Chondrocyte (in vitro differentiated cells): ENCODE measurements around the gene MCIDAS. TPM values are rescaled to one million over a fixed set of nuclear protein-coding genes. Genes with fewer than 3 reads are reported as not detected.

Source experiments
- DNase-seq: peaks from one replicate; pipeline ENCODE4 v3.0.0; 2021; ENCODE audit warnings: mixed read lengths, low spot score
- H3K27ac Mint-ChIP-seq: one replicate; pipeline ENCODE4 v1.8.0; 2021; ENCODE audit warnings: mild to moderate bottlenecking, moderate library complexity, mixed read lengths; ENCODE audit not compliant: unreplicated experiment
- H3K27me3 Mint-ChIP-seq: 2 replicates; pipeline ENCODE4 v1.8.0; 2021; ENCODE audit warnings: low read depth, mixed read lengths
- H3K36me3 Mint-ChIP-seq: 2 replicates; pipeline ENCODE4 v1.8.0; 2021; ENCODE audit warnings: low read depth, mixed read lengths
- H3K4me1 Mint-ChIP-seq: 2 replicates; pipeline ENCODE4 v1.8.0; 2021; ENCODE audit warnings: low read depth, mild to moderate bottlenecking, mixed read lengths
- H3K4me3 Mint-ChIP-seq: one replicate; pipeline ENCODE4 v1.8.0; 2021; ENCODE audit warnings: mild to moderate bottlenecking, moderate library complexity, mixed read lengths; ENCODE audit not compliant: unreplicated experiment
- H3K9me3 Mint-ChIP-seq: 2 replicates; pipeline ENCODE4 v1.8.0; 2021; ENCODE audit warnings: low read depth, mixed read lengths
- total RNA-seq: library from RNA; stranded (reverse); gene quantifications from 3 replicates; pipeline ENCODE4 v1.2.1, GENCODE V29; 2021
- TF ChIP-seq, protein P1 (sequence below): fragments of 200-600 bp; sonication (generic); IDR thresholded peaks from 2 replicates; pipeline ENCODE4 v1.5.0; 2021; ENCODE audit warnings: antibody characterized with exemption, mild to moderate bottlenecking, moderate library complexity

Gene MCIDAS
- total RNA-seq, 1 donor from 2014 or later = 0.15 TPM

DNA sequence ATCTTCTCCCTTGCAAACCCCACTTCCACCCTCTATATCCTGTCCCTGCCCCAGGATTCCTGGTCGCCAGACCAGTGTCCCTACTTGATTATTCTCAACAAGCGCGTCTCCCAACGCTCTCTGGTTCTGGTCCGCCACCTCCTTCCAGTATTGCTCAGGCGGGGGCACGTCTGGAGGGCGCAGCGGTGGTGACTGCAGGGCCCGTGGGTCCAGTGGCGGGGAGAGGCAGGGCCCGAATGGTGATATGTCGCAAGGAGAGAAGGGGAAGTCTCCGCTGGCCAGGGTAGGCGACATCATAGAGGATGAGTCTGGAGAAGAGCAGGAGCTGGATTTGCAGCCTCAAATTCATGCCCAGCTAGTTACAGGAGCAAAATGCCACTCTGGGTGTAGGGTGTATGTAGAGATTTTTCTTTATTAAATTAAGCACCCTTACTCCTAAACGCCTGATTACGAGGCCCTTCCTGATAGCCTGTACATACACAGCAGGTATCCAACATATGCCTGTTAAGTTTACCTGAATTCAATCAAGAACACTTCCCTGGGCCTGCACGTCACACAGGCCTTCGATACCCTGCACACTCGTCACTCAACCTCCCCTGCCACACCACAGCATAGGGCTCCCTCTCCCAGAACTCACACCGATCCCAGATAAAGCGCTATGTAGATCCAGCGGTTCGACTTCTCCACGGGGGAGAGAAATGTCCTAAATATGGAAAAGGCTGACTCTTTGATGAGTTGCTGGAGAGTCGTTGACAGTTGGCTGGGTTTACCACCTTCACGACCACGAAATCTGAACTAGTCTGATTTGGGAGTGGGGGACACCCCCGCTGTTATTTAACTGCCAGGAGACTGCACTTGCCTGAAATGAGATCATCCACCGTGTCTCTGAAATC, 4.8 kb downstream of the MCIDAS start:
- TF ChIP-seq, protein P1, sequence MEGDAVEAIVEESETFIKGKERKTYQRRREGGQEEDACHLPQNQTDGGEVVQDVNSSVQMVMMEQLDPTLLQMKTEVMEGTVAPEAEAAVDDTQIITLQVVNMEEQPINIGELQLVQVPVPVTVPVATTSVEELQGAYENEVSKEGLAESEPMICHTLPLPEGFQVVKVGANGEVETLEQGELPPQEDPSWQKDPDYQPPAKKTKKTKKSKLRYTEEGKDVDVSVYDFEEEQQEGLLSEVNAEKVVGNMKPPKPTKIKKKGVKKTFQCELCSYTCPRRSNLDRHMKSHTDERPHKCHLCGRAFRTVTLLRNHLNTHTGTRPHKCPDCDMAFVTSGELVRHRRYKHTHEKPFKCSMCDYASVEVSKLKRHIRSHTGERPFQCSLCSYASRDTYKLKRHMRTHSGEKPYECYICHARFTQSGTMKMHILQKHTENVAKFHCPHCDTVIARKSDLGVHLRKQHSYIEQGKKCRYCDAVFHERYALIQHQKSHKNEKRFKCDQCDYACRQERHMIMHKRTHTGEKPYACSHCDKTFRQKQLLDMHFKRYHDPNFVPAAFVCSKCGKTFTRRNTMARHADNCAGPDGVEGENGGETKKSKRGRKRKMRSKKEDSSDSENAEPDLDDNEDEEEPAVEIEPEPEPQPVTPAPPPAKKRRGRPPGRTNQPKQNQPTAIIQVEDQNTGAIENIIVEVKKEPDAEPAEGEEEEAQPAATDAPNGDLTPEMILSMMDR = no peak
- Mint-ChIP-seq H3K4me3 (no peak overlapping the region), H3K9me3 (no peaks in the 10 kb centered on the region), H3K36me3 (peaks cover 5% of the 10 kb centered on the region), H3K27me3 (peaks cover 78% of the 10 kb centered on the region), H3K4me1 (peaks cover 21% of the 10 kb centered on the region), H3K27ac (no peak overlapping the region)
- DNase-seq = no peak

DNA sequence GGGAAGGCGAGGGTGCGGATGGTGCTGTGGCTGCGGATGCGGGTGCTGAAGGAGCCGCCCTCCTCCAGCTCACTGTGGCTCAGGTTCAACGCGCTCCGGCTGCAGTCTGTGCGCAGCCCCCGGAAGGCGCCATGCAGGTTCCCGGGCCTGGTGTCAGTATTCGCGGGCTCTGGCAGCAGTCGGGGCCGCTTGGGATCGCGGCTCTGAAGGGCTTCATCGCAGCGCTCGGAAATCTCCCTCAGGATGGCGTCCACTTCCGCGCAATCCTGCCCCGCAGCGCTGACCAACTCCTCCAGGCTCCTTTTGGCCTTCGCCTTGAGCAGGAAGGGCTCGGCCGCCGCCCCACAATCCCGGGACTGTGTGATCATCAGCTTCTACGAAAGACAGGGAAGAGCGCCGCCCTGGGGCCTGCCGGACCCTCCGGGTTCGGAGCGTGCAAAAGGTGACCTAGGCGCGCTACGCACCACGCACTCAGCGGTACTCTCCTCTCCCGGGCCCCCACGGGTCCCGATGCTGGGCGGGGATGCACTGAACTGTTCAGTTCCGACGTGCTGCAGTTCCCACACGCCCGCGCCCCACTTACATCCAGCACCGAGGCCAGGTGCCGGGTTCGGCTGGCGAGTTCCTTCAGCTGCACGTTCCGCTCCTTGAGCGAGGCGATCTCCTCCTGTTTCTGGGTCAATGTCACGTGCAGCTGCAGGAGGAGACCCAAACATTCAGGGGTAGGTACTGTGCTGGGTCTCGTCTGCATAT, 6.5 kb downstream of the MCIDAS start:
- DNase-seq = no peak
- Mint-ChIP-seq H3K27ac (no peak overlapping the region), H3K27me3 (peaks cover 76% of the 10 kb centered on the region), H3K9me3 (no peaks in the 10 kb centered on the region), H3K4me1 (peaks cover 19% of the 10 kb centered on the region), H3K36me3 (peaks cover 5% of the 10 kb centered on the region), H3K4me3 (peak overlapping the region; percentile 69)
- TF ChIP-seq, protein P1 = peak; percentile 51

DNA sequence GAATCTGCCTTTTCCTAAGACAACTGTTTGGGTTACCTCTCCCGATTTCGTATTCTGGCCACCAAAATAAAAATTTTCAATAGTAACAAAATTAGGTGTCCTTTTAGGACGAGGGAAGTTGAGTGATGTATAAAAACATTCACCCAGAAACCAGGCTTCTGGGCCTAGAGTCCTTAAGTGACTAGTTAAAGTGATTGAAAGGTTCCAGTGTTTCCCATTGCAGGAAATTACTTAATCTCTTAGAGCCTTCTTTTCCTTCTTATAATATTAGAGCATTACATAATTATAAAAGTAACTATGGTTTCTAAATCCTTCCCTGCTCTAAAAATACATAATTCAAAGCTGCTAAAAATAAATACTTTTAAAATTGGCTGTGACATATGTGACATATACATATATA, 7.3 kb downstream of the MCIDAS start:
- H3K4me3 Mint-ChIP-seq = no peak overlapping the region
- TF ChIP-seq, protein P1 = no peak
- no peak for DNase-seq

DNA sequence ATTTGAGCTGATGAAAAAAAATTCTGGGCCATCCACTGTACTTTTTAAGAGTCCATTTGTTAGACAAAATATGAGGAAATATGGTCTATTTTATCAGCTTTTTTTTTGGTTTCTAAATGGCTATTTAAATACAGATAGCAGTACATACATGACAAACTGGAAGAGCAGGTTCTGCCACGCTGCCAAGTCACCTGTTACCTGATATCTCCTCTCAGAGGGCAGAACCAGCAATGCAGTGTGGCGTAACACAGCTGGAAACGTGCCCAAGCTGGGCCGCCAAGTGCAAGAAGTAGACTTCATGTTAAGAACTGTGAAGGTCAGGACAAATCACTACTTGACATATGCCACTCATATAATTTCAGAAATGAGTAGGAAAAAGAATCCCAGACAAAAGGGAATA, 8.1 kb downstream of the MCIDAS start:
- peaks cover 5% of the 10 kb centered on the region for H3K36me3 Mint-ChIP-seq
- H3K4me1 Mint-ChIP-seq = peaks cover 19% of the 10 kb centered on the region
- H3K4me3 Mint-ChIP-seq = no peak overlapping the region
- DNase-seq = no peak
- TF ChIP-seq, protein P1 = no peak
- H3K27ac Mint-ChIP-seq = no peak overlapping the region
- peaks cover 68% of the 10 kb centered on the region for H3K27me3 Mint-ChIP-seq
- no peaks in the 10 kb centered on the region for H3K9me3 Mint-ChIP-seq

More for the DNA sequence above, 7.3 kb downstream of the MCIDAS start:
- Mint-ChIP-seq H3K27ac (no peak overlapping the region), H3K36me3 (peaks cover 5% of the 10 kb centered on the region), H3K27me3 (peaks cover 72% of the 10 kb centered on the region), H3K9me3 (no peaks in the 10 kb centered on the region), H3K4me1 (peaks cover 19% of the 10 kb centered on the region)

DNA sequence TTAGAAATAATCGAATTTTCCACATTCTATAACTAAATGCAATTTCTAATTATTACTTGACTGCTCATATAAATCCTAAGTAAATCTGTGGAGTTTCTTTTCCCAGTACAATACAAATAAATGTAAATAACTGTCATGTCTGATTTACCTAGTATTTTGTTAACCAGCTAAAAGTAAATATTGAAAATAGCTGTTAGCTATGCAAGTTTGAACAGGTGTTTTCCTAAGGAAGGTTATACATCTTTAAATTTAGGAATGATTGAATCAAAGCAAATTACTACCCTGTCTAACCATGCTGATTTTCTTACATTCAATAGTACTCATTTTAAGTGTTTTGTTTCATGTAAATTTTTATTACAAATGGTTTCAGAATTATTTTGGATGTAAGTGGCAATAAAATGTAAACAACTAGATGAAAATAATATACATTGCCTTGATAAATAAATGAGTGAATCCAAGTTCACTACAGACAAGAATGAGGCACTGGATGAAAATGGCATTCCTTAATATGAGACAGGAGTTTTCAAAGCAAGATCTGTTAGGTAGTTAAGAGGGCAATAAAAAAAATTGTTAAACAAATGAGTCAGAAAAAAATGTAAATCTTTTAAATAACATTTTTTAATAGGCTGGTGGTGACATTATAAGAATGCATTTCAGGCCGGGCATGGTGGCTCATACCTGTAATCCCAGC, 15.8 kb downstream of the MCIDAS start:
- TF ChIP-seq, protein P1 = no peak
- Mint-ChIP-seq H3K9me3 (no peaks in the 10 kb centered on the region), H3K4me3 (no peak overlapping the region), H3K4me1 (no peaks in the 10 kb centered on the region), H3K27ac (no peak overlapping the region), H3K27me3 (peaks cover 47% of the 10 kb centered on the region), H3K36me3 (no peaks in the 10 kb centered on the region)
- no peak for DNase-seq
